GM23248 (cell line): ENCODE results near the gene AARS2. TPM values are rescaled to one million over a fixed set of nuclear protein-coding genes. Genes with fewer than 3 reads are reported as not detected.

Source experiments
- DNase-seq: peaks from one replicate; pipeline ENCODE4 v3.0.0-alpha.2; 2015
- H2AFZ ChIP-seq: fragments of 200-600 bp; sonication (generic); 2 replicates; pipeline ENCODE4 v1.6.1; 2016; ENCODE audit warnings: antibody characterized with exemption
- H3F3A ChIP-seq: fragments of 200-600 bp; sonication (generic); 2 replicates; pipeline ENCODE4 v1.6.1; 2016; ENCODE audit warnings: mild to moderate bottlenecking, antibody characterized with exemption, mixed run types; ENCODE audit not compliant: insufficient read depth
- H3K27ac ChIP-seq: fragments of 200-600 bp; sonication (generic); 2 replicates; pipeline ENCODE4 v1.5.1; 2016; ENCODE audit warnings: mild to moderate bottlenecking
- H3K27me3 ChIP-seq: fragments of 200-600 bp; sonication (generic); replicated peaks from 2 replicates; pipeline ENCODE4 v1.6.1; 2016; ENCODE audit warnings: mild to moderate bottlenecking; ENCODE audit not compliant: insufficient read depth
- H3K36me3 ChIP-seq: fragments of 200-600 bp; sonication (generic); 2 replicates; pipeline ENCODE4 v1.6.1; 2016; ENCODE audit warnings: low read depth, mild to moderate bottlenecking
- H3K4me1 ChIP-seq: fragments of 200-600 bp; sonication (generic); 2 replicates; pipeline ENCODE4 v1.6.1; 2016; ENCODE audit warnings: mild to moderate bottlenecking; ENCODE audit not compliant: insufficient read depth
- H3K4me2 ChIP-seq: fragments of 200-600 bp; sonication (generic); one replicate; pipeline ENCODE4 v1.6.1; 2016; ENCODE audit warnings: mild to moderate bottlenecking; ENCODE audit not compliant: unreplicated experiment
- H3K4me3 ChIP-seq: fragments of 200-600 bp; sonication (generic); 2 replicates; pipeline ENCODE4 v1.5.1; 2016; ENCODE audit warnings: mild to moderate bottlenecking
- H3K79me2 ChIP-seq: fragments of 200-600 bp; sonication (generic); 2 replicates; pipeline ENCODE4 v1.6.1; 2016; ENCODE audit warnings: mild to moderate bottlenecking; ENCODE audit not compliant: insufficient read depth
- H3K9ac ChIP-seq: fragments of 200-600 bp; sonication (generic); 2 replicates; pipeline ENCODE4 v1.6.1; 2016; ENCODE audit warnings: mild to moderate bottlenecking
- H3K9me2 ChIP-seq: fragments of 200-600 bp; sonication (generic); 2 replicates; pipeline ENCODE4 v1.6.1; 2016; ENCODE audit warnings: mixed run types, mild to moderate bottlenecking, moderate library complexity; ENCODE audit not compliant: insufficient read depth
- H3K9me3 ChIP-seq: fragments of 200-600 bp; sonication (generic); one replicate; pipeline ENCODE4 v1.6.1; 2017; ENCODE audit warnings: low read depth
- H4K20me1 ChIP-seq: fragments of 200-600 bp; sonication (generic); 2 replicates; pipeline ENCODE4 v1.6.0; 2016; ENCODE audit not compliant: insufficient read depth
- EZH2 ChIP-seq: fragments of 200-600 bp; sonication (generic); IDR thresholded peaks from 2 replicates; pipeline ENCODE4 v1.6.1; 2018; ENCODE audit warnings: antibody characterized with exemption, mild to moderate bottlenecking; ENCODE audit not compliant: insufficient read depth, poor library complexity, severe bottlenecking
- EZH2phosphoT487 ChIP-seq: fragments of 200-600 bp; sonication (generic); IDR thresholded peaks from 2 replicates; pipeline ENCODE4 v1.6.1; 2018; ENCODE audit warnings: antibody characterized with exemption, moderate library complexity, mild to moderate bottlenecking, low read depth; ENCODE audit not compliant: insufficient read depth
- WGBS, 2 experiments: methylation state at CpG; one replicate each; pipeline ENCODE4 v1.1.6; 2015 to 2017; ENCODE audit warnings: low lambda C conversion rate in 2 of 2, low coverage in 1 of 2; ENCODE audit errors: missing lambda C conversion rate in 2 of 2; 5-methylcytosine and 5-hydroxymethylcytosine counted together
- in situ Hi-C: fragments of 300-500 bp; cut with MboI; formaldehyde crosslinking; loops from 2 replicates; pipeline ENCODE4 v1.15.0; 2020
- polyA plus RNA-seq: library from polyadenylated mRNA; unstranded; fragments of >200 nt; fragmentation: Nextera tagmentation; extraction: Ambion mirVana; gene quantifications from 2 replicates; pipeline ENCODE4 v1.2.1, GENCODE V29; 2016
- total RNA-seq: library from RNA; depleted of rRNA; stranded (reverse); fragments of >200 nt; shearing (Covaris generic); gene quantifications from 2 replicates; pipeline ENCODE4 v1.2.3, GENCODE V29; 2014

The AARS2 gene
- total and polyA plus RNA-seq, 2 experiments from 2014 or later = 6.0 to 14.7 TPM

DNA sequence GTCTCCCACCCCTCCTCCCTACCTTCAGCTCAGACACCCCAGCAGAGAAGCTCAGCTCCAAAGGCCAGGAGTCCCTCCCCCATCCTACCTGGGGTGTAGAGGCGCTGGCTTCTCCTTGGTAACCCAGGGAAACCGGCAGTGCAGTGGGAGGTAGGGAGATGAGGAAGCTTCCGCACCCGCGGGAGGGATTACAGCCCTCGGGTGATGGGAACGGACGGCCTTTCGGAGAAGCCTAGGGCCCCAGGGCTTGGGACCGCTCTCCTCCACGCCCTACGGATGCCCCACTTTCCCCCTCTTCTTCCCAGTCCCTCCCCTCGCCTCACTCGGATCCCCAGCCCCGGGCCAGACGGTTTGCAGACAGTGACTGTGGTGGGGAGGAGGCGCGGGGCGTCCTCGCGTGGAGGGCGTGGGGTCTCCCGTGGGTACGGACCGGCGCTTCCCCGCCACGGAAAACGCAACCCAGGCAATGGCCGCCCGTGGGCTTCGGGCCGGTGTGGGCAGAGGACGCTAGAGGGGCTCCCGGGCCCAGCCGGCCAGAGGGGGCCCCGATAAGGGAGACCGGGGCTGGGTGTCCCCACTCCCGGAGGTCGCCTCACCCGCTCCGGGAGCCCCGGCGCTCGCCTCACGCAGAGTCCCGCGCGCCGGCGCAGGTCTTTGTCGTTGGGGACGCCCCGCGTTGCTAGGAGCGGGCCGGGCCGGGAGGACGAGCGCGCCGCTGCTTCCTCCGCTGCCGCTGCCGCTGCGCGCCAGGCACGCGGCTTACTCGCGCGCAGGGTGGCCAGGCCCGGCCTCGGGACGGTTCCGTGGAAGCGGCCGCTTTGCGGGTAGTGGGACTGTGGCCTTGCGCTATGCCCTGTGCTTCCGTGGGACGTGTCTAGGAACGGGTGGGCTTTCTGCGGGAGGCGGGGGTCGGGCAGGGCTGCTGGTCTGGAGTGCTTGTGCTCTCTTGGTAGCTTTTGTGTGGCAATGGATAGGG lies 15.8 kb downstream of the AARS2 start:
- no peak overlapping the region for H3K27ac ChIP-seq
- DNase-seq = peak; percentile 65
- no peak overlapping the region; the same call in 1 of the 2 replicates for H2AFZ ChIP-seq
- no peak overlapping the region for H3K9ac ChIP-seq
- no peaks in the 10 kb centered on the region for H3K9me2 ChIP-seq
- 2 to 3% methylated on average over 61 to 63 of the region's 86 CpGs for WGBS, 2 experiments
- in situ Hi-C loops = no loop called here
- H3F3A ChIP-seq = peaks cover 6% of the 10 kb centered on the region; the same call in 1 of the 2 replicates
- H3K4me2 ChIP-seq = peak overlapping the region; percentile 44
- no peaks in the 10 kb centered on the region for H4K20me1 ChIP-seq
- no peaks in the 10 kb centered on the region for H3K9me3 ChIP-seq
- H3K4me3 ChIP-seq = peak overlapping the region; percentile 62
- H3K36me3 ChIP-seq = no peaks in the 10 kb centered on the region; the same call in 1 of the 2 replicates
- peaks cover 49% of the 10 kb centered on the region for H3K27me3 ChIP-seq
- no peaks in the 10 kb centered on the region for H3K79me2 ChIP-seq
- no peak for TF ChIP-seq EZH2
- 0 out of 2 replicates have a peak, but pooled peaks have one; percentile 19 for TF ChIP-seq EZH2phosphoT487
- H3K4me1 ChIP-seq = no peaks in the 10 kb centered on the region

- in situ Hi-C loops = no loop called here
- H3K4me2 ChIP-seq = no peak overlapping the region
- H3K9me2 ChIP-seq = no peaks in the 10 kb centered on the region
- no peak for DNase-seq
- no peaks in the 10 kb centered on the region for H3K79me2 ChIP-seq
- no peaks in the 10 kb centered on the region for H3K9me3 ChIP-seq
- H3K27me3 ChIP-seq = peaks cover 69% of the 10 kb centered on the region
- peaks cover 6% of the 10 kb centered on the region; the same call in 1 of the 2 replicates for H3F3A ChIP-seq
- no peaks in the 10 kb centered on the region; the same call in 1 of the 2 replicates for H3K36me3 ChIP-seq
- H3K9ac ChIP-seq = no peak overlapping the region
- no peak overlapping the region for H3K27ac ChIP-seq
- TF ChIP-seq EZH2 (no peak), EZH2phosphoT487 (no peak)
- no peak overlapping the region for H3K4me3 ChIP-seq
- no peak overlapping the region for H2AFZ ChIP-seq
- H4K20me1 ChIP-seq = no peaks in the 10 kb centered on the region
- H3K4me1 ChIP-seq = no peaks in the 10 kb centered on the region
- WGBS, 2 experiments = 32 to 40% methylated on average over 7 of the region's 7 CpGs
These were observed 18.0 kb downstream of the AARS2 start for GRCh38 chr6:44294832-44295791.

GRCh38 chr6:44292661-44293365 lies 20.3 kb downstream of the AARS2 start:
- peaks cover 77% of the 10 kb centered on the region for H3K27me3 ChIP-seq
- in situ Hi-C loops = no loop called here

More at GRCh38 chr6:44292661-44293365, 20.3 kb downstream of the AARS2 start:
- Histone ChIP-seq H3K36me3 (no peaks in the 10 kb centered on the region), H3K9ac (no peak overlapping the region), H3K4me3 (no peak overlapping the region), H3K27ac (no peak overlapping the region), H3K4me1 (no peaks in the 10 kb centered on the region), H3F3A (no peaks in the 10 kb centered on the region), H3K9me2 (no peaks in the 10 kb centered on the region), H3K79me2 (no peaks in the 10 kb centered on the region), H2AFZ (no peak overlapping the region), H3K4me2 (no peak overlapping the region), H3K9me3 (no peaks in the 10 kb centered on the region), H4K20me1 (no peaks in the 10 kb centered on the region)
- TF ChIP-seq EZH2phosphoT487 = no peak
- TF ChIP-seq EZH2 = no peak
- 45 to 57% methylated on average over 4 of the region's 4 CpGs for WGBS, 2 experiments
- DNase-seq = no peak
